Measurements from ENCODE around the gene LCN10.
A peak's percentile ranks its signal among the peaks of the same experiment; 100 is the strongest.
"Not testable (repeated sequence)": the region's sequence is repeated elsewhere in the genome, so short reads cannot be mapped to it uniquely, and the experiment has no call there.

The LCN10 gene

GRCh38 chr9:136776947-136777346, 34.2 kb upstream of the LCN10 start:
- DNase-seq (ENCODE audit: low spot score), result no peak
- no peak overlapping the region for H3K27ac ChIP-seq
- H3K4me3 ChIP-seq, result no peak overlapping the region
- TF ChIP-seq CTCF (IDR thresholded peaks at IDR 0.05), result no peak

GRCh38 chr9:136775191-136775590, 32.5 kb upstream of the LCN10 start:
- no peak for DNase-seq (ENCODE audit: low spot score)
- no peak for TF ChIP-seq CTCF (IDR thresholded peaks at IDR 0.05)
- Histone ChIP-seq H3K27ac (no peak overlapping the region), H3K4me3 (no peak overlapping the region)

- TF ChIP-seq CTCF (IDR thresholded peaks at IDR 0.05), result no peak
- H3K27ac ChIP-seq, result no peak overlapping the region
- no peak overlapping the region for H3K4me3 ChIP-seq
- no peak for DNase-seq (ENCODE audit: low spot score)
Measured at GRCh38 chr9:136774416-136775045, 31.8 kb upstream of the LCN10 start.

- DNase-seq (ENCODE audit: low spot score), result no peak
- no peak for TF ChIP-seq CTCF (IDR thresholded peaks at IDR 0.05)
- H3K4me3 ChIP-seq, result no peak overlapping the region
- H3K27ac ChIP-seq, result no peak overlapping the region
Measured at GRCh38 chr9:136773386-136774044, 30.8 kb upstream of the LCN10 start.

- TF ChIP-seq CTCF (IDR thresholded peaks at IDR 0.05), result no peak
- no peak overlapping the region for H3K4me3 ChIP-seq
- no peak for DNase-seq (ENCODE audit: low spot score)
Measured at GRCh38 chr9:136771907-136772415, 29.2 kb upstream of the LCN10 start.

GRCh38 chr9:136769710-136770191, 27.0 kb upstream of the LCN10 start:
- no peak overlapping the region for H3K4me3 ChIP-seq
- H3K27ac ChIP-seq, result no peak overlapping the region
- peak; percentile 35 for TF ChIP-seq CTCF (IDR thresholded peaks at IDR 0.05)
- DNase-seq (ENCODE audit: low spot score), result no peak

More at GRCh38 chr9:136771907-136772415, 29.2 kb upstream of the LCN10 start:
- H3K27ac ChIP-seq, result no peak overlapping the region

GRCh38 chr9:136766410-136767120, 23.8 kb upstream of the LCN10 start:
- not testable (repeated sequence) for H3K27ac ChIP-seq; H3K4me3 ChIP-seq; DNase-seq (ENCODE audit: low spot score)

- not testable (repeated sequence) for H3K27ac ChIP-seq; DNase-seq (ENCODE audit: low spot score); H3K4me3 ChIP-seq
Measured at GRCh38 chr9:136765745-136766409, 23.1 kb upstream of the LCN10 start.

Measured in coronary artery (tissue), 2 donors.